ENCODE results near the gene SASH1.

DNA sequence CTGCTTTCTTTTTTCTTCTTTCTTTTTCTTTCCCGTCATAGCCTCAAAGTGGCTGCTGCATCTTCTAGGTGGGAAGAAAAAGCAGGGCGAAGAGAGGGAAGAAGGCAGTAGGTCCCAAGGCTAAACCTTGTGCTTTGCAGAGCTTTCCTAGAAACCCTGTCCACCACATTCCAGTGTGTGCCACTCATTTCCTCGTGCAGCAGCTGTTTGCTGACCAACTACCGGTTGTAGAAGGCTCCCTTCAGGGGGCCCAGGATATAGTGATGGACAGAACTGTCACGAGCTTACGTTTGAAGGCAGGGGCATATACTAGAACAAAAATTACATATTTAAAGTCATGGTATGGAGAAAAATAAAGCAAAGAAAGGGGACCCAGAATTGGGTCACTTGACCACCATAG is 103.0 kb downstream of the SASH1 start:
- TF ChIP-seq SP1 (IDR thresholded peaks at IDR 0.05) (no peak), FOXK2 (IDR thresholded peaks at IDR 0.05) (no peak)
